Peyer's patch (tissue), 4 donors: ENCODE data around the gene KIAA0930.

Experiments
- POLR2A ChIP-seq, 2 donors: fragments of 450-650 bp; IDR thresholded peaks; one replicate each; pipeline ENCODE4 v1.5.1; 2017; ENCODE audit warnings: antibody characterized with exemption in 2 of 2, mild to moderate bottlenecking in 2 of 2, moderate library complexity in 2 of 2
- TF ChIP-seq, protein P1 (sequence below), 6 experiments: fragments of 450-650 bp in 4 of 6; fragments of 200-600 bp in 2 of 6; sonication (generic) in 1 of 6; IDR thresholded peaks; one replicate each; pipeline ENCODE4 v1.5.1; 2017 to 2019; ENCODE audit warnings: antibody characterized with exemption in 6 of 6, mild to moderate bottlenecking in 3 of 6, moderate library complexity in 1 of 6

GRCh38 chr22:45205276-45205925 lies 35.3 kb downstream of the KIAA0930 start:
- TF ChIP-seq, protein P1, sequence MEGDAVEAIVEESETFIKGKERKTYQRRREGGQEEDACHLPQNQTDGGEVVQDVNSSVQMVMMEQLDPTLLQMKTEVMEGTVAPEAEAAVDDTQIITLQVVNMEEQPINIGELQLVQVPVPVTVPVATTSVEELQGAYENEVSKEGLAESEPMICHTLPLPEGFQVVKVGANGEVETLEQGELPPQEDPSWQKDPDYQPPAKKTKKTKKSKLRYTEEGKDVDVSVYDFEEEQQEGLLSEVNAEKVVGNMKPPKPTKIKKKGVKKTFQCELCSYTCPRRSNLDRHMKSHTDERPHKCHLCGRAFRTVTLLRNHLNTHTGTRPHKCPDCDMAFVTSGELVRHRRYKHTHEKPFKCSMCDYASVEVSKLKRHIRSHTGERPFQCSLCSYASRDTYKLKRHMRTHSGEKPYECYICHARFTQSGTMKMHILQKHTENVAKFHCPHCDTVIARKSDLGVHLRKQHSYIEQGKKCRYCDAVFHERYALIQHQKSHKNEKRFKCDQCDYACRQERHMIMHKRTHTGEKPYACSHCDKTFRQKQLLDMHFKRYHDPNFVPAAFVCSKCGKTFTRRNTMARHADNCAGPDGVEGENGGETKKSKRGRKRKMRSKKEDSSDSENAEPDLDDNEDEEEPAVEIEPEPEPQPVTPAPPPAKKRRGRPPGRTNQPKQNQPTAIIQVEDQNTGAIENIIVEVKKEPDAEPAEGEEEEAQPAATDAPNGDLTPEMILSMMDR (IDR thresholded peaks at IDR 0.05) = no peak
- no peak for TF ChIP-seq POLR2A (IDR thresholded peaks at IDR 0.05)
